Trophoblast cell (in vitro differentiated cells and primary cell): ENCODE results near the gene LRRTM4.
"Not testable (repeated sequence)": the region's sequence is repeated elsewhere in the genome, so short reads cannot be mapped to it uniquely, and the experiment has no call there.

Experiments used
- DNase-seq, 2 donors: peaks; one replicate each; pipeline ENCODE4 v3.0.0-alpha.2; 2016
- H2AFZ ChIP-seq: 2 replicates; pipeline ENCODE4 v1.6.1; 2013; ENCODE audit warnings: low read length, moderate library complexity, mild to moderate bottlenecking; ENCODE audit not compliant: insufficient read depth, poor library complexity
- H2AK5ac ChIP-seq: 2 replicates; pipeline ENCODE4 v1.6.1; 2013; ENCODE audit warnings: mild to moderate bottlenecking, low read length
- H2BK120ac ChIP-seq: 2 replicates; pipeline ENCODE4 v1.6.1; 2013; ENCODE audit warnings: low read length, mild to moderate bottlenecking, moderate library complexity; ENCODE audit not compliant: insufficient read depth, poor library complexity
- H2BK12ac ChIP-seq: 2 replicates; pipeline ENCODE4 v1.6.1; 2013; ENCODE audit warnings: mild to moderate bottlenecking, low read length, moderate library complexity
- H2BK5ac ChIP-seq: 2 replicates; pipeline ENCODE4 v1.6.1; 2013; ENCODE audit warnings: low read length, low read depth, moderate library complexity, mild to moderate bottlenecking; ENCODE audit not compliant: poor library complexity
- H3K14ac ChIP-seq: 2 replicates; pipeline ENCODE4 v1.6.1; 2013; ENCODE audit warnings: mild to moderate bottlenecking, low read length
- H3K18ac ChIP-seq: 2 replicates; pipeline ENCODE4 v1.6.1; 2013; ENCODE audit warnings: mild to moderate bottlenecking, low read length
- H3K23ac ChIP-seq: 2 replicates; pipeline ENCODE4 v1.6.1; 2013; ENCODE audit warnings: low read length
- H3K27ac ChIP-seq: 2 replicates; pipeline ENCODE4 v1.5.1; 2013; ENCODE audit warnings: low read depth, mild to moderate bottlenecking, inconsistent platforms, low read length, moderate library complexity
- H3K27me3 ChIP-seq: 2 replicates; pipeline ENCODE4 v1.6.1; 2013; ENCODE audit warnings: inconsistent platforms, mild to moderate bottlenecking, low read length, moderate library complexity; ENCODE audit not compliant: insufficient read depth
- H3K36me3 ChIP-seq, 2 experiments: 1 replicate in 1 of 2; 2 replicates in 1 of 2; pipeline ENCODE4 v1.6.1; 2013; ENCODE audit warnings: low read length in 2 of 2, mild to moderate bottlenecking in 2 of 2, moderate library complexity in 1 of 2; ENCODE audit not compliant: insufficient read depth in 2 of 2, control insufficient read depth in 1 of 2
- H3K4ac ChIP-seq: 2 replicates; pipeline ENCODE4 v1.6.1; 2013; ENCODE audit warnings: low read depth, mild to moderate bottlenecking, low read length, moderate library complexity
- H3K4me1 ChIP-seq, 2 experiments: 1 replicate in 1 of 2; 2 replicates in 1 of 2; pipeline ENCODE4 v1.6.1; 2013; ENCODE audit warnings: low read length in 2 of 2, mild to moderate bottlenecking in 2 of 2, moderate library complexity in 1 of 2; ENCODE audit not compliant: insufficient read depth in 2 of 2, control insufficient read depth in 1 of 2
- H3K4me2 ChIP-seq: 2 replicates; pipeline ENCODE4 v1.6.1; 2013; ENCODE audit warnings: inconsistent platforms, mild to moderate bottlenecking, low read length, moderate library complexity
- H3K4me3 ChIP-seq: 2 replicates; pipeline ENCODE4 v1.5.1; 2013; ENCODE audit warnings: mild to moderate bottlenecking, low read depth, low read length, inconsistent platforms
- H3K79me1 ChIP-seq: one replicate; pipeline ENCODE4 v1.6.1; 2013; ENCODE audit warnings: low read length
- H3K79me2 ChIP-seq: 2 replicates; pipeline ENCODE4 v1.6.1; 2013; ENCODE audit warnings: low read length, mild to moderate bottlenecking; ENCODE audit not compliant: control insufficient read depth, insufficient read depth, poor library complexity
- H3K9ac ChIP-seq: 2 replicates; pipeline ENCODE4 v1.6.1; 2013; ENCODE audit warnings: mild to moderate bottlenecking, low read length
- H3K9me3 ChIP-seq: 2 replicates; pipeline ENCODE4 v1.6.1; 2013; ENCODE audit warnings: low read depth, mild to moderate bottlenecking, control low read depth, inconsistent platforms, low read length; ENCODE audit not compliant: insufficient read depth
- H4K12ac ChIP-seq: 2 replicates; pipeline ENCODE4 v1.6.1; 2013; ENCODE audit warnings: low read depth, mild to moderate bottlenecking, low read length, moderate library complexity
- H4K8ac ChIP-seq: 2 replicates; pipeline ENCODE4 v1.6.1; 2013; ENCODE audit warnings: low read depth, mild to moderate bottlenecking, low read length, moderate library complexity
- H4K91ac ChIP-seq: one replicate; pipeline ENCODE4 v1.6.1; 2013; ENCODE audit warnings: low read depth, mild to moderate bottlenecking, low read length, moderate library complexity
- WGBS: extraction: QIAGEN DNeasy Blood & Tissue Kit; methylation state at CpG from one replicate; pipeline ENCODE4 v1.1.7; 2013; ENCODE audit warnings: missing lambda C conversion rate; ENCODE audit not compliant: insufficient read length, insufficient coverage; ENCODE audit errors: extremely low coverage; 5-methylcytosine and 5-hydroxymethylcytosine counted together

Gene LRRTM4

DNA sequence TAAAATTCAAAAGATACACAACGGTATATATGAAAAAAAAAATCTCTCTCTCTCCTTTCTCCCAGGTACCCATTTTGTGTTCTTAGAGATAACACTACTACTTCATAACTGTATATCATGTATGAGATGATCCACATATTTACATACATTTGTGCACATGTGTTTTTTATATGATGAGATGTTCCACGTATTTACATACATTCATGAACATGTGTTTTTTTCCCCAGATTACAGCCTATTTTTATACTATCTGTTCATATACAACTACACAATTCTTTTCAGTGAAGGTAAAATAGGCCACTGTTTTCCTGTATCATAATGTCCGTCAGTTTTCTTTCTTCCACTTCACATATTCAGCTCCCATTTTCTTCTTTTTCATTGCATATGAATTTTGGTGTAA, 808.9 kb downstream of the LRRTM4 start:
- Histone ChIP-seq H3K4ac (no peak overlapping the region), H3K9ac (no peak overlapping the region), H3K27ac (no peak overlapping the region), H2BK120ac (no peak overlapping the region), H3K4me2 (no peak overlapping the region), H4K91ac (no peak overlapping the region), H2AK5ac (no peak overlapping the region), H3K4me3 (no peak overlapping the region), H3K4me1 (no peaks in the 10 kb centered on the region), H2BK5ac (no peak overlapping the region), H3K79me2 (no peaks in the 10 kb centered on the region), H3K23ac (no peak overlapping the region), H3K36me3 (no peaks in the 10 kb centered on the region), H3K27me3 (no peaks in the 10 kb centered on the region), H4K8ac (no peak overlapping the region), H3K9me3 (no peaks in the 10 kb centered on the region), H2BK12ac (no peak overlapping the region), H3K18ac (no peak overlapping the region), H4K12ac (no peak overlapping the region), H2AFZ (no peak overlapping the region), H3K14ac (no peak overlapping the region), H3K79me1 (no peaks in the 10 kb centered on the region)
- DNase-seq = no peak
- no CpG with 5 or more reads among the region's 3 CpGs for WGBS

DNA sequence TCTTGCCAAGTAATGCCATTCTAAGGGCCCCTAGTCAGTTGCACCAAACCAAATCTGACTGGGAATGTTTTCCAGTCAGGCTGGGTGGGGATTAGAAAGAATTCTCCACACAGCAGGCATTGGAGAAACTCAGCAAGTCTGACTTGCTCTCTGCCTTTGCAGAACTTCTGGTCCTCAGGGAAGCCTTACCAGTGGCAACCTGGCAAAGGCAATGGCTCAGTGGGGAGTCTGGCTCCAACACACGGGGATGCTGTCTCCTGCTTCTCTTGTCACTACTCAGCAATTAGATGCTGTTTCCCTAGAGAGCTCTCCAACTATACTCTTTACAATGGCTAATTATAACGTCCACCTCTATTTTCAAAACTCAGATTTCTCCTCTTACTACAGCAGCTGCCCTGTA, 810.7 kb downstream of the LRRTM4 start:
- Histone ChIP-seq H3K4me3 (no peak overlapping the region), H3K4me1 (no peaks in the 10 kb centered on the region), H3K18ac (no peak overlapping the region), H3K4ac (no peak overlapping the region), H3K14ac (no peak overlapping the region), H2BK5ac (no peak overlapping the region), H2AK5ac (no peak overlapping the region), H3K9ac (no peak overlapping the region), H2AFZ (no peak overlapping the region), H3K79me1 (no peaks in the 10 kb centered on the region), H3K9me3 (no peaks in the 10 kb centered on the region), H4K91ac (no peak overlapping the region), H3K79me2 (no peaks in the 10 kb centered on the region), H3K27me3 (no peaks in the 10 kb centered on the region), H4K12ac (no peak overlapping the region), H2BK12ac (no peak overlapping the region), H3K27ac (no peak overlapping the region), H4K8ac (no peak overlapping the region), H3K36me3 (no peaks in the 10 kb centered on the region), H3K23ac (no peak overlapping the region), H3K4me2 (no peak overlapping the region), H2BK120ac (no peak overlapping the region)
- DNase-seq = no peak
- WGBS = no CpG with 5 or more reads among the region's 2 CpGs

DNA sequence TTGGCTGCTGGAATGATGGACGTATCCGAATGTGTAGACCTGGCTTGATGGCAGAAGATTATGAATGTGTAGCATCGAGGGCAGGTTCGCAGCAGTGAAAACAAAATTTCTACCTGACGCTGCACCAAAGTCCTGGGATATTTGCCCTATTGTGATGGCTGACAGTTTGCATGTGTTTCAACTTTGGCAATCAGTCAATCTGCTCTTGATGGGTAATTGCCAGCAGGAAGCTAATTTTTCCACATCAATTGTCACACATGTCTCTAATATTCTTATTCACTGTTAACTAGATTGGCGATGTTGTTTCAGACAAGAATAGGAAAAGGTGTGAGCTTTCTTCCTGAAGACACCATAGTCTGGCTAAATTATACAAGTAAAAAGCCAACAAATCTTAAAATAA, 821.3 kb downstream of the LRRTM4 start:
- H3K4ac ChIP-seq = no peak overlapping the region
- no peak overlapping the region for H2AK5ac ChIP-seq
- H3K14ac ChIP-seq = no peak overlapping the region
- no peak overlapping the region for H2BK12ac ChIP-seq
- no peak overlapping the region for H4K12ac ChIP-seq
- no CpG with 5 or more reads among the region's 6 CpGs for WGBS
- H2BK120ac ChIP-seq = no peak overlapping the region
- H3K36me3 ChIP-seq = no peaks in the 10 kb centered on the region
- H3K27me3 ChIP-seq = no peaks in the 10 kb centered on the region
- H3K27ac ChIP-seq = no peak overlapping the region
- no peak overlapping the region for H3K18ac ChIP-seq
- H3K4me3 ChIP-seq = no peak overlapping the region
- H3K9me3 ChIP-seq = peaks cover 2% of the 10 kb centered on the region
- no peaks in the 10 kb centered on the region for H3K4me1 ChIP-seq
- no peak overlapping the region for H2BK5ac ChIP-seq
- no peak overlapping the region for H4K8ac ChIP-seq
- H3K9ac ChIP-seq = no peak overlapping the region
- no peak for DNase-seq
- H3K79me1 ChIP-seq = no peaks in the 10 kb centered on the region
- no peak overlapping the region for H4K91ac ChIP-seq
- no peak overlapping the region for H2AFZ ChIP-seq
- H3K4me2 ChIP-seq = no peak overlapping the region
- H3K23ac ChIP-seq = no peak overlapping the region
- no peaks in the 10 kb centered on the region for H3K79me2 ChIP-seq

DNA sequence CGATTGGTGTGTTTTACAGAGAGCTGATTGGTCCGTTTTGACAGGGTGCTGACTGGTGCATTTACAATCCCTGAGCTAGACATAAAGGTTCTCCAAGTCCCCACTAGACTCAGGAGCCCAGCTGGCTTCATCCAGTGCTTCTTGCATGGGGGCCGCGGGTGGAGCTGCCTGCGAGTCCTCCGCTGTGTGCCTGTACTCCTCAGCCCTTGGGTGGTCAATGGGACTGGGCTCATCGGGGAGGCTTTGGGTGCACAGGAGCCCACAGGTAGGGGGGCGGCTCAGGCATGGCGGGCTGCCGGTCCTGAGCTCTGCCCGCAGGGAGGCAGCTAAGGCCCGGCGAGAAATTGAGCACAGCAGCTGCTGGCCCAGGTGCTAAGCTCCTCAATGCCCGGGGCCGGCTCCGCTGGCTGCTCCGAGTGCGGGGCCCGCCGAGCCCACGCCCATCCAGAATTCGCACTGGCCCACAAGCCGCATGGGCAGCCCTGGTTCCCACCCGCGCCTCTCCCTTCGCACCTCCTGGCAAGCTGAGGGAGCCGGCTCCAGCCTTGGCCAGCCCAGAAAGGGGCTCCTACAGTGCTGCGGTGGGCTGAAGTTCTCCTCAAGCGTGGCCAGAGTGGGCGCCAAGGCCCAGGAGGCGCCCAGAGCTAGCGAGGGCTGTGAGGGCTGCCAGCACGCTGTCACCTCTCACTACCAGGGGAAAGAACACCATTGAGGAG, 824.0 kb downstream of the LRRTM4 start:
- H3K79me1 ChIP-seq, H3K79me2 ChIP-seq, H4K91ac ChIP-seq, H3K27me3 ChIP-seq, H3K14ac ChIP-seq, H4K12ac ChIP-seq, H3K36me3 ChIP-seq, H4K8ac ChIP-seq, H3K4me1 ChIP-seq, DNase-seq, H3K9me3 ChIP-seq, H3K23ac ChIP-seq, H2BK5ac ChIP-seq, H3K4me3 ChIP-seq, H2AK5ac ChIP-seq, H2BK12ac ChIP-seq, H3K4ac ChIP-seq, H3K4me2 ChIP-seq, H2AFZ ChIP-seq, H3K9ac ChIP-seq, H3K27ac ChIP-seq, H3K18ac ChIP-seq, H2BK120ac ChIP-seq: not testable (repeated sequence)
- no CpG with 5 or more reads among the region's 33 CpGs for WGBS
